Suprapubic skin (tissue), 4 donors: ENCODE data around the gene DHRS9. TPM values are rescaled to one million over a fixed set of nuclear protein-coding genes. Genes with fewer than 3 reads are reported as not detected.

Experiments used
- DNase-seq, 2 donors: peaks; one replicate each; pipeline ENCODE4 v3.0.0-alpha.2; 2019; ENCODE audit warnings: low spot score in 2 of 2
- H3K27ac ChIP-seq: fragments of 200-600 bp; sonication (generic); one replicate; pipeline ENCODE4 v1.5.1; 2019
- H3K27me3 ChIP-seq: fragments of 200-600 bp; sonication (generic); one replicate; pipeline ENCODE4 v1.5.1; 2019
- H3K36me3 ChIP-seq: fragments of 200-600 bp; sonication (generic); one replicate; pipeline ENCODE4 v1.5.1; 2019
- H3K4me1 ChIP-seq: fragments of 200-600 bp; sonication (generic); one replicate; pipeline ENCODE4 v1.5.1; 2019
- H3K4me3 ChIP-seq: fragments of 200-600 bp; sonication (generic); one replicate; pipeline ENCODE4 v1.5.1; 2019; ENCODE audit warnings: mild to moderate bottlenecking
- H3K9me3 ChIP-seq: fragments of 200-600 bp; sonication (generic); one replicate; pipeline ENCODE4 v1.5.1; 2019
- EP300 ChIP-seq: sonication (generic); formaldehyde crosslinking; IDR thresholded peaks from one replicate; pipeline ENCODE4 v1.6.1; 2017; ENCODE audit warnings: antibody characterized with exemption
- POLR2A ChIP-seq, 2 donors: fragments of 450-650 bp; IDR thresholded peaks; one replicate each; pipeline ENCODE4 v1.6.1; 2017; ENCODE audit warnings: antibody characterized with exemption in 2 of 2, mild to moderate bottlenecking in 2 of 2, moderate library complexity in 2 of 2
- POLR2AphosphoS5 ChIP-seq, 3 donors: sonication (generic); formaldehyde crosslinking; IDR thresholded peaks; one replicate each; pipeline ENCODE4 v1.6.1; 2017; ENCODE audit warnings: antibody characterized with exemption in 3 of 3
- WGBS: methylation state at CpG from one replicate; pipeline ENCODE4 v1.1.5; 2018; 5-methylcytosine and 5-hydroxymethylcytosine counted together
- total RNA-seq, 4 donors: library from RNA; depleted of rRNA; stranded (reverse); fragments of >200 nt; gene quantifications; one replicate each; pipeline ENCODE4 v1.1.0, GENCODE V29; 2016
- TF ChIP-seq, protein P1 (sequence below), 2 donors: fragments of 200-600 bp in 1 of 2; fragments of 450-650 bp in 1 of 2; sonication (generic) in 1 of 2; IDR thresholded peaks; one replicate each; pipeline ENCODE4 v1.5.1; 2016 to 2019; ENCODE audit warnings: antibody characterized with exemption in 2 of 2, mild to moderate bottlenecking in 1 of 2, moderate library complexity in 1 of 2

Gene DHRS9
- total RNA-seq, 4 donors from 2014 or later: 2.0 to 3.9 (median 2.3) TPM

DNA sequence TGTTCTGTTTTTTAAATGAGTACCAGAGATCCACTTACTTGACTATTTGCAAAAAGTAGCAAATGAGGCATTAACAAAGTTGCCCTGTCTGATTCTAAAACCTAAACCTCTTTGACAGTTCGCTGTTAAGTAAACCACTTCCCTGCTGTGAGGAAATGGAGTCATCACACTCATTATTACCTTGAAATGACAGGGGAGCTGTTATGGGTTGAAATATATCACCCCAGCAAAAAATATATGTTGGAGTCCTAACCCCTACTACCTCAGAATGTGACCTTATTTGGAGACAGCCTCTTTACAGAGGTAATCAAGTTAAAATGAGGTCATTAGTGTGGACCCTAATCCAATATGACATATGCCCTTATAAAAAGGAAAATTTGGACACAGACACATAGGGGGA, 36.1 kb downstream of the DHRS9 start:
- TF ChIP-seq EP300 (no peak), POLR2A (IDR thresholded peaks at IDR 0.05) (no peak)
- H3K9me3 ChIP-seq: no peaks in the 10 kb centered on the region
- H3K4me3 ChIP-seq: no peak overlapping the region
- H3K4me1 ChIP-seq: peaks cover 12% of the 10 kb centered on the region
- H3K36me3 ChIP-seq: no peaks in the 10 kb centered on the region
- H3K27me3 ChIP-seq: peaks cover 3% of the 10 kb centered on the region
- no peak overlapping the region for H3K27ac ChIP-seq
- 90% methylated on average over 1 of the region's 1 CpG for WGBS
- no peak for DNase-seq

DNA sequence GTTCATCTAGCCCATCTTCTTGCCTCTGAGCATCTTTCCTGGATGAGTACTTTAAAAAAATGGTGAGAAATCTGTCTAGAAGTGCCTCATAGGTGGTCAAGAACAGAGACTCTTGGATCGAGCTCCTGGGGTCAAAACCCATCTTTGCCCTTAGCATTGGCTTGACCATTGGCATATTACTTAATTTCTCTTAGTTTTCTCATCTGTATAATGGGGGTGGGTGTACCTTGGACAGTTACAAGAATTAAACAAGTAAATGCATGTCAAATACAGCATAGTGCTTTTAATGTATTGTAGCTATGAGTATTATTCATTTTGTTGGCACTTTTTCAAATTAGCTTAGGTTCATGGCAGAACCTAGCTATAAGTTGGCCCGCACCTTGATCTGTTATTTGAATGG, 36.8 kb downstream of the DHRS9 start:
- Histone ChIP-seq H3K27me3 (peaks cover 3% of the 10 kb centered on the region), H3K4me1 (peaks cover 12% of the 10 kb centered on the region), H3K36me3 (no peaks in the 10 kb centered on the region), H3K27ac (no peak overlapping the region), H3K9me3 (no peaks in the 10 kb centered on the region), H3K4me3 (no peak overlapping the region)
- 90% methylated on average over 2 of the region's 2 CpGs for WGBS
- DNase-seq: no peak
- TF ChIP-seq, protein P1, sequence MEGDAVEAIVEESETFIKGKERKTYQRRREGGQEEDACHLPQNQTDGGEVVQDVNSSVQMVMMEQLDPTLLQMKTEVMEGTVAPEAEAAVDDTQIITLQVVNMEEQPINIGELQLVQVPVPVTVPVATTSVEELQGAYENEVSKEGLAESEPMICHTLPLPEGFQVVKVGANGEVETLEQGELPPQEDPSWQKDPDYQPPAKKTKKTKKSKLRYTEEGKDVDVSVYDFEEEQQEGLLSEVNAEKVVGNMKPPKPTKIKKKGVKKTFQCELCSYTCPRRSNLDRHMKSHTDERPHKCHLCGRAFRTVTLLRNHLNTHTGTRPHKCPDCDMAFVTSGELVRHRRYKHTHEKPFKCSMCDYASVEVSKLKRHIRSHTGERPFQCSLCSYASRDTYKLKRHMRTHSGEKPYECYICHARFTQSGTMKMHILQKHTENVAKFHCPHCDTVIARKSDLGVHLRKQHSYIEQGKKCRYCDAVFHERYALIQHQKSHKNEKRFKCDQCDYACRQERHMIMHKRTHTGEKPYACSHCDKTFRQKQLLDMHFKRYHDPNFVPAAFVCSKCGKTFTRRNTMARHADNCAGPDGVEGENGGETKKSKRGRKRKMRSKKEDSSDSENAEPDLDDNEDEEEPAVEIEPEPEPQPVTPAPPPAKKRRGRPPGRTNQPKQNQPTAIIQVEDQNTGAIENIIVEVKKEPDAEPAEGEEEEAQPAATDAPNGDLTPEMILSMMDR (IDR thresholded peaks at IDR 0.05): no peak
- TF ChIP-seq POLR2AphosphoS5 (IDR thresholded peaks at IDR 0.05) (no peak), EP300 (no peak), POLR2A (IDR thresholded peaks at IDR 0.05) (no peak)

DNA sequence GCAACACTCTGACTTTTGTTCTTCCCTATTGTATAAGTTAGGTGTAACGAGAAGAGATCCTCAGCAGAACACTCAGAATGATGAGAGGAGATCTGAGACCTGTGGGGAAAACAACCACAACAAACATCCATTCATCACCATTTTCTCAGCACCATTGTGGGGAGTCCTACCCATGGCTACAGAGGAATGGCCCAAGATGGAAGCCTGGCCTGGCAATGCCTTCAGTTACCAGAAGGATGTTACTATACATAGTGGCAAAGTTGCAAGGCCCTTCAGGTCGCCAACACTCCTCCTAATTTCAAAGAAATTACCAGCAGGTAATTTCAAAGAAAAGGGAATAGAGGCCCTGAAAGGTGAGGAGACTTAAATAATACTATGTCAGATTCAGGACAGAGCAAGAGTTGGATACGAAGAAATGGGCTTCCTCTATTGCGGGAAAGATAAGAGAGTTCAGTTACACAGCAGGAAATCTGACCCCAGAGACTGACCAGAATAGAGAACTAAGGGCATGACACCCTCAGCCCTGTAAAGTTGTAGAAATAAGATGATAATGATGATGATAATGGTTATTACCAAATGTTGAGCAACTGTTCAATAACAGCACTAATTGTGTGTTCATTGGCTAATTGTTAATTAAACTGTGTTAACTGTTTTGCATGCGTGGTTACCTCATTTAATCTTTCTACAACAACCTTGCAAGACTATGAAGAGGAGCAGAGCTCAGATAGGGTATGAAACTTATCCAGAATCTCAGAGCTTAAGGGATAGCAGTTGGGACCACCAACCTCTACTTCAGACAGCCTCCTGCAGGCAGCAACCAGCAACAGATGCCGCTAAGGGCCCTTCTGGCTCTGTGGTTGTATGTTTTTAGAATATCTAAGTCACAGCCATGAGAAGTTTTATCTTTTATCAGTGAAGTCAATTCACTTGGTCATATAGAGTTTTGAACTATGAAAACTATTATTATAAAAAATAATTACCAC, 37.5 kb downstream of the DHRS9 start:
- Histone ChIP-seq H3K4me3 (no peak overlapping the region), H3K27me3 (peaks cover 3% of the 10 kb centered on the region), H3K27ac (no peak overlapping the region), H3K36me3 (no peaks in the 10 kb centered on the region), H3K4me1 (peaks cover 12% of the 10 kb centered on the region), H3K9me3 (no peaks in the 10 kb centered on the region)
- DNase-seq: no peak
- TF ChIP-seq, protein P1 (IDR thresholded peaks at IDR 0.05): no peak
- WGBS: 85% methylated on average over 6 of the region's 6 CpGs

- no peak overlapping the region for H3K4me3 ChIP-seq
- no peaks in the 10 kb centered on the region for H3K9me3 ChIP-seq
- no peak for DNase-seq
- peaks cover 3% of the 10 kb centered on the region for H3K27me3 ChIP-seq
- H3K4me1 ChIP-seq: peaks cover 12% of the 10 kb centered on the region
- no peak for TF ChIP-seq POLR2AphosphoS5 (IDR thresholded peaks at IDR 0.05)
- H3K36me3 ChIP-seq: no peaks in the 10 kb centered on the region
- no peak overlapping the region for H3K27ac ChIP-seq
- WGBS: 38% methylated on average over 2 of the region's 2 CpGs
Observed at GRCh38 chr2:169107645-169108044, 38.3 kb downstream of the DHRS9 start.

GRCh38 chr2:169108099-169108884, 38.9 kb downstream of the DHRS9 start:
- DNase-seq: no peak
- H3K4me1 ChIP-seq: peaks cover 12% of the 10 kb centered on the region
- TF ChIP-seq, protein P1 (IDR thresholded peaks at IDR 0.05): no peak
- TF ChIP-seq POLR2A (IDR thresholded peaks at IDR 0.05) (no peak), EP300 (no peak), POLR2AphosphoS5 (IDR thresholded peaks at IDR 0.05) (no peak)
- no peak overlapping the region for H3K27ac ChIP-seq
- no peak overlapping the region for H3K4me3 ChIP-seq
- peaks cover 3% of the 10 kb centered on the region for H3K27me3 ChIP-seq
- WGBS: 64% methylated on average over 3 of the region's 3 CpGs
- H3K36me3 ChIP-seq: no peaks in the 10 kb centered on the region
- no peaks in the 10 kb centered on the region for H3K9me3 ChIP-seq
